ENCODE results near the gene EEPD1.

EEPD1 gene

DNA sequence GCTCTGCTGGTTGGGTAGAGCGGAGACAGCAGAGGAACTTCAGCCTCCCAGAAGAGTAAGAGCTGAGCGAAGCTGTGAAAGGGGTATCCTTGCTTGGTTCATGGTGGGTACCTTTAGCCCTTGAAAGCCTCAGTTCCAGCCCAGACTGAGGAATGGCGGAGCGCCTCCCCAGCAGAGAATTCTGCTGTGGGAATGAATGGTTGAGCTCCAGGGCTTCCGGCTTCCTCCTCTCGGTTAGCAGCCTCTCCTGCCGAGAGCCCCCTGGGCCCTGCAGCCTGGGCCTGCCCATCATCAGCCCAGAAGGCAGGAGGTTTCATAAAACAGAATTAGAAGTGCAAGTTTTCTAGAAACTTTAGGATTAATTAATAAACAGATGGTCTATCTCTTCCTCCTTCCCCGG lies 156.7 kb downstream of the EEPD1 start:
- Histone ChIP-seq H3K4me1 (ENCODE audit: control insufficient read depth, insufficient read depth, low read length) (no peaks in the 10 kb centered on the region), H3K27ac (ENCODE audit: extremely low read depth, low read depth, low read length) (no peak overlapping the region), H3K9me3 (ENCODE audit: control insufficient read depth, insufficient read depth, low read depth, low read length) (no peaks in the 10 kb centered on the region), H3K36me3 (ENCODE audit: control insufficient read depth in 2 of 2, insufficient read depth in 1 of 2, low read length in 2 of 2) (no peaks in the 10 kb centered on the region), H3K4me3 (ENCODE audit: low read depth, low read length) (no peak overlapping the region)
- ChIA-PET POLR2A (no interaction called here), CTCF (interaction anchor here (0.6 to 3.0 kb wide), 2 partner anchors 9 to 62 kb away, joined by 3 to 16 read pairs; no protein-coding TSS in a partner anchor)
- TF ChIP-seq ZIC2 (tag by site-specific recombination; IDR thresholded peaks at IDR 0.05): peak; percentile 28
- TF ChIP-seq ZNF747 (tag by site-specific recombination; IDR thresholded peaks at IDR 0.05): no peak

DNA sequence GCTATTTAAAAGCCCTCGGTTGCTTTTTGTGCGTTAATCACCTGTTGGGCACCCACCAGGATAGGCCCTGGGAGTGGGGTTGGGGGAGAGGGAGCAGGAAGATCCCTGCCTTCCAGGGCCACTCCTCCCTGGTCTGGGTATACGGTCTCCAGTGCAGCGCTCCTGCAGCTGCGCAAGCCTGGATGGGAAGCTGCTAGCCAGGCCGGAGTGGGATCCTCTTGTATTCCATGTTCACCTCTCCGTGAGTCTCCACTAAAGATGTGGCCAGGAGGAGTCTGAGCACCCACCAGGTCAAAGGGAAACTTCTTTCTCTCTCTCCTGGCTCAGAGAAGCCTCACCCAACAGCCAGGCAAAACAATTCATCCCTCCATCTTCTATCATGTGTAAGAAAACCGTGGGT lies 157.8 kb downstream of the EEPD1 start:
- Histone ChIP-seq H3K4me3 (ENCODE audit: low read depth, low read length) (no peak overlapping the region), H3K27ac (ENCODE audit: extremely low read depth, low read depth, low read length) (no peak overlapping the region), H3K9me3 (ENCODE audit: control insufficient read depth, insufficient read depth, low read depth, low read length) (no peaks in the 10 kb centered on the region), H3K36me3 (ENCODE audit: control insufficient read depth in 2 of 2, insufficient read depth in 1 of 2, low read length in 2 of 2) (no peaks in the 10 kb centered on the region), H3K4me1 (ENCODE audit: control insufficient read depth, insufficient read depth, low read length) (no peaks in the 10 kb centered on the region)
- ChIA-PET POLR2A (no interaction called here), CTCF (no interaction called here)
- TF ChIP-seq ZNF311 (tag by site-specific recombination; IDR thresholded peaks at IDR 0.05; ENCODE audit: borderline replicate concordance) (no peak), ZNF133 (tag by site-specific recombination; IDR thresholded peaks at IDR 0.05) (no peak), YY1 (tag by site-specific recombination; IDR thresholded peaks at IDR 0.05) (no peak)

DNA sequence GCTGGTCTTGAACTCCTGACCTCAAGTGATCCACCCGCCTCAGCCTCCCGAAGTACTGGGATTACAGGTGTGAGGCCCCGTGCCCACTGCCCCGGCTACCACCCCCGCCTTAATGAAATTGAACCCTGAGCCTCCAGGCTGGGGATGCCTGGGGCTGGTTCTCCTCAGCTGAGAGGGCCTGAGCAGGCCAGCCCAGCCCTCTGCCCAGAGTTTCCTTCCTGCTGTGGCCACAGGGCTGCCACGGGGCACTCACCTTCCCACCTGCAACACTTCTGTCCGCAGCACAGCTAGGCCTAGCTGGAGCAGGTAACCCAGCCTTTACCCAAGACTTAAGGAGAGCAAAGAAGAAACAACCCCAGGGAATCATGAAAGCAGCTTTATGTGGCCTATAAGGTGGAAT lies 158.5 kb downstream of the EEPD1 start:
- ChIA-PET CTCF (no interaction called here), POLR2A (no interaction called here)
- no peaks in the 10 kb centered on the region for H3K36me3 ChIP-seq (ENCODE audit: control insufficient read depth in 2 of 2, insufficient read depth in 1 of 2, low read length in 2 of 2)
- TF ChIP-seq ZNF785 (tag by site-specific recombination; IDR thresholded peaks at IDR 0.05) (no peak), GLI2 (tag by site-specific recombination; IDR thresholded peaks at IDR 0.05; ENCODE audit: borderline replicate concordance, low read depth) (no peak), ZNF311 (tag by site-specific recombination; IDR thresholded peaks at IDR 0.05; ENCODE audit: borderline replicate concordance) (no peak), ZNF843 (tag by site-specific recombination; IDR thresholded peaks at IDR 0.05) (no peak), ZNF747 (tag by site-specific recombination; IDR thresholded peaks at IDR 0.05) (no peak), ZNF10 (tag by site-specific recombination; IDR thresholded peaks at IDR 0.05) (no peak), ZIC2 (tag by site-specific recombination; IDR thresholded peaks at IDR 0.05) (no peak)
- TF ChIP-seq, protein P1, sequence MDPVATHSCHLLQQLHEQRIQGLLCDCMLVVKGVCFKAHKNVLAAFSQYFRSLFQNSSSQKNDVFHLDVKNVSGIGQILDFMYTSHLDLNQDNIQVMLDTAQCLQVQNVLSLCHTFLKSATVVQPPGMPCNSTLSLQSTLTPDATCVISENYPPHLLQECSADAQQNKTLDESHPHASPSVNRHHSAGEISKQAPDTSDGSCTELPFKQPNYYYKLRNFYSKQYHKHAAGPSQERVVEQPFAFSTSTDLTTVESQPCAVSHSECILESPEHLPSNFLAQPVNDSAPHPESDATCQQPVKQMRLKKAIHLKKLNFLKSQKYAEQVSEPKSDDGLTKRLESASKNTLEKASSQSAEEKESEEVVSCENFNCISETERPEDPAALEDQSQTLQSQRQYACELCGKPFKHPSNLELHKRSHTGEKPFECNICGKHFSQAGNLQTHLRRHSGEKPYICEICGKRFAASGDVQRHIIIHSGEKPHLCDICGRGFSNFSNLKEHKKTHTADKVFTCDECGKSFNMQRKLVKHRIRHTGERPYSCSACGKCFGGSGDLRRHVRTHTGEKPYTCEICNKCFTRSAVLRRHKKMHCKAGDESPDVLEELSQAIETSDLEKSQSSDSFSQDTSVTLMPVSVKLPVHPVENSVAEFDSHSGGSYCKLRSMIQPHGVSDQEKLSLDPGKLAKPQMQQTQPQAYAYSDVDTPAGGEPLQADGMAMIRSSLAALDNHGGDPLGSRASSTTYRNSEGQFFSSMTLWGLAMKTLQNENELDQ (tag by site-specific recombination; IDR thresholded peaks at IDR 0.05; ENCODE audit: low read depth): no peak
- TF ChIP-seq, protein P2, sequence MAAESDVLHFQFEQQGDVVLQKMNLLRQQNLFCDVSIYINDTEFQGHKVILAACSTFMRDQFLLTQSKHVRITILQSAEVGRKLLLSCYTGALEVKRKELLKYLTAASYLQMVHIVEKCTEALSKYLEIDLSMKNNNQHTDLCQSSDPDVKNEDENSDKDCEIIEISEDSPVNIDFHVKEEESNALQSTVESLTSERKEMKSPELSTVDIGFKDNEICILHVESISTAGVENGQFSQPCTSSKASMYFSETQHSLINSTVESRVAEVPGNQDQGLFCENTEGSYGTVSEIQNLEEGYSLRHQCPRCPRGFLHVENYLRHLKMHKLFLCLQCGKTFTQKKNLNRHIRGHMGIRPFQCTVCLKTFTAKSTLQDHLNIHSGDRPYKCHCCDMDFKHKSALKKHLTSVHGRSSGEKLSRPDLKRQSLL (tag by site-specific recombination; IDR thresholded peaks at IDR 0.05): no peak
- TF ChIP-seq, protein P3, sequence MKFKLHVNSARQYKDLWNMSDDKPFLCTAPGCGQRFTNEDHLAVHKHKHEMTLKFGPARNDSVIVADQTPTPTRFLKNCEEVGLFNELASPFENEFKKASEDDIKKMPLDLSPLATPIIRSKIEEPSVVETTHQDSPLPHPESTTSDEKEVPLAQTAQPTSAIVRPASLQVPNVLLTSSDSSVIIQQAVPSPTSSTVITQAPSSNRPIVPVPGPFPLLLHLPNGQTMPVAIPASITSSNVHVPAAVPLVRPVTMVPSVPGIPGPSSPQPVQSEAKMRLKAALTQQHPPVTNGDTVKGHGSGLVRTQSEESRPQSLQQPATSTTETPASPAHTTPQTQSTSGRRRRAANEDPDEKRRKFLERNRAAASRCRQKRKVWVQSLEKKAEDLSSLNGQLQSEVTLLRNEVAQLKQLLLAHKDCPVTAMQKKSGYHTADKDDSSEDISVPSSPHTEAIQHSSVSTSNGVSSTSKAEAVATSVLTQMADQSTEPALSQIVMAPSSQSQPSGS (tag by site-specific recombination; IDR thresholded peaks at IDR 0.05; ENCODE audit: low read depth): no peak
- TF ChIP-seq, protein P4, sequence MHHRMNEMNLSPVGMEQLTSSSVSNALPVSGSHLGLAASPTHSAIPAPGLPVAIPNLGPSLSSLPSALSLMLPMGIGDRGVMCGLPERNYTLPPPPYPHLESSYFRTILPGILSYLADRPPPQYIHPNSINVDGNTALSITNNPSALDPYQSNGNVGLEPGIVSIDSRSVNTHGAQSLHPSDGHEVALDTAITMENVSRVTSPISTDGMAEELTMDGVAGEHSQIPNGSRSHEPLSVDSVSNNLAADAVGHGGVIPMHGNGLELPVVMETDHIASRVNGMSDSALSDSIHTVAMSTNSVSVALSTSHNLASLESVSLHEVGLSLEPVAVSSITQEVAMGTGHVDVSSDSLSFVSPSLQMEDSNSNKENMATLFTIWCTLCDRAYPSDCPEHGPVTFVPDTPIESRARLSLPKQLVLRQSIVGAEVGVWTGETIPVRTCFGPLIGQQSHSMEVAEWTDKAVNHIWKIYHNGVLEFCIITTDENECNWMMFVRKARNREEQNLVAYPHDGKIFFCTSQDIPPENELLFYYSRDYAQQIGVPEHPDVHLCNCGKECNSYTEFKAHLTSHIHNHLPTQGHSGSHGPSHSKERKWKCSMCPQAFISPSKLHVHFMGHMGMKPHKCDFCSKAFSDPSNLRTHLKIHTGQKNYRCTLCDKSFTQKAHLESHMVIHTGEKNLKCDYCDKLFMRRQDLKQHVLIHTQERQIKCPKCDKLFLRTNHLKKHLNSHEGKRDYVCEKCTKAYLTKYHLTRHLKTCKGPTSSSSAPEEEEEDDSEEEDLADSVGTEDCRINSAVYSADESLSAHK (tag by site-specific recombination; IDR thresholded peaks at IDR 0.05): no peak
- no peak overlapping the region for H3K4me3 ChIP-seq (ENCODE audit: low read depth, low read length)
- H3K4me1 ChIP-seq (ENCODE audit: control insufficient read depth, insufficient read depth, low read length): no peaks in the 10 kb centered on the region
- no peak overlapping the region for H3K27ac ChIP-seq (ENCODE audit: extremely low read depth, low read depth, low read length)
- H3K9me3 ChIP-seq (ENCODE audit: control insufficient read depth, insufficient read depth, low read depth, low read length): no peaks in the 10 kb centered on the region
